ENCODE data around the gene SLC27A6. TPM values are rescaled to one million over a fixed set of nuclear protein-coding genes. Genes with fewer than 3 reads are reported as not detected.

SLC27A6 gene
- total and polyA plus RNA-seq, 2 experiments from 2014 or later, result 0.32 TPM; not detected in 1

DNA sequence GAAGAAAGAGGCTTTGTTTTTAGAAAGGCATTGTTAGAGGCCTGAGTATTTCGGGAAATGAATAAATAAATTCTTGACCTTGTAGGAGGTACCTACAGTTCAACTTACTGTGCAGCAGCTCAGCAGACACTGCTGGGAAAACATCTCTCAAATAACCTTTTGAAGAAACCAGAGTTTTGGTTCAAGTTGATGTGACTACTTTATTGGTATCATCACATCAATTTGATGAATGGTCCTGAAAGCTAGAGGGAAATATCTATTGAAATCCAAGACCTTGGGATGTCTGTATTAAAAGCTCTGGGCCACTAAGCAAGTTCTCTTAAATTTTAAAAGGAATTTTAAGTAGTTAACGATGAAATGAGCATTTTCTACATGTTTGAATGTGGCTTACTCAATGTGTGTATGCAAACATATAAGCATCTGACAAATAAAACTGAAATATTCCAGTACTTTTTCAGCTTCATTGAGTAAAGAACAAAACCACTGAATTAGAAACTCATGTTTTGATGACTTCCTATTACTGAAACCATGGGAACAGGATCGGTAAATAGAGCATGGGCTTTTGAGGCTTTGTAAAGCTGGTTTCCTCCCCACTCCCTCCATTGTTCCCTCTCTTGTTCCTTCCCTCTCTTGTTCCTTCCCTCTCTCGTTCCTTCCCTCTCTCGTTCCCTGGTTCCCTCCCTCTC is 36.7 kb downstream of the SLC27A6 start:
- DNase-seq, result no peak
- H3K36me3 ChIP-seq (ENCODE audit: low read depth), result no peaks in the 10 kb centered on the region
- H3F3A ChIP-seq (ENCODE audit: insufficient read depth), result no peaks in the 10 kb centered on the region
- in situ Hi-C loops (cut with MboI), result no loop called here
- no peak overlapping the region for H2AFZ ChIP-seq
- H3K4me3 ChIP-seq, result no peak overlapping the region
- H3K4me2 ChIP-seq (ENCODE audit: unreplicated experiment), result no peak overlapping the region
- no peak overlapping the region for H3K27ac ChIP-seq
- 10 to 11% methylated on average over 3 to 5 of the region's 5 CpGs for WGBS, 2 experiments (ENCODE audit: low coverage in 1 of 2, low lambda C conversion rate in 2 of 2, missing lambda C conversion rate in 2 of 2)
- H3K9ac ChIP-seq, result no peak overlapping the region
- no peaks in the 10 kb centered on the region for H3K79me2 ChIP-seq (ENCODE audit: insufficient read depth)
- no peaks in the 10 kb centered on the region for H3K4me1 ChIP-seq (ENCODE audit: insufficient read depth)
- TF ChIP-seq EZH2 (IDR thresholded peaks at IDR 0.05; ENCODE audit: insufficient read depth, poor library complexity, severe bottlenecking), result no peak
- no peak for TF ChIP-seq EZH2phosphoT487 (IDR thresholded peaks at IDR 0.05; ENCODE audit: insufficient read depth, low read depth)
- no peaks in the 10 kb centered on the region for H3K9me2 ChIP-seq (ENCODE audit: insufficient read depth)
- H3K9me3 ChIP-seq (ENCODE audit: low read depth), result no peaks in the 10 kb centered on the region
- H4K20me1 ChIP-seq (ENCODE audit: insufficient read depth), result no peaks in the 10 kb centered on the region
- no peaks in the 10 kb centered on the region for H3K27me3 ChIP-seq (replicated peaks; ENCODE audit: insufficient read depth)

DNA sequence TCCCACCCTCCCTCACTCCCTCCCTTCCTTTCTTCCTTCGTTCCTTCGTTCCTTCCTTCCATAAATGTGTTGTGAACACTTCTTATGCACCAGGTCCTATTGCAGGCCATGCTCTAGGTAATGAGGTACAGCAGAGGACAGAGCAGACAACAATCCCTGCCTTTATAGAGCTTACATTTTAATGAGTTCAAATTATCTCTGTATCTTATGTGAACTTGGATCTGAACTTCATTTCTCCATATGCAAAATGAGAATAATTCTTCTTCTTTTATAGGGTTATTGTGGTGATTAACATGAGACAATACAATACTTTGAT is 37.2 kb downstream of the SLC27A6 start:
- Histone ChIP-seq H3K36me3 (ENCODE audit: low read depth) (no peaks in the 10 kb centered on the region), H4K20me1 (ENCODE audit: insufficient read depth) (no peaks in the 10 kb centered on the region), H3K9me3 (ENCODE audit: low read depth) (no peaks in the 10 kb centered on the region), H3F3A (ENCODE audit: insufficient read depth) (no peaks in the 10 kb centered on the region), H3K79me2 (ENCODE audit: insufficient read depth) (no peaks in the 10 kb centered on the region), H3K4me2 (ENCODE audit: unreplicated experiment) (no peak overlapping the region), H3K27me3 (replicated peaks; ENCODE audit: insufficient read depth) (no peaks in the 10 kb centered on the region), H3K4me1 (ENCODE audit: insufficient read depth) (no peaks in the 10 kb centered on the region), H2AFZ (no peak overlapping the region), H3K27ac (no peak overlapping the region), H3K4me3 (no peak overlapping the region), H3K9me2 (ENCODE audit: insufficient read depth) (no peaks in the 10 kb centered on the region), H3K9ac (no peak overlapping the region)
- no peak for DNase-seq
- no peak for TF ChIP-seq EZH2phosphoT487 (IDR thresholded peaks at IDR 0.05; ENCODE audit: insufficient read depth, low read depth)
- TF ChIP-seq EZH2 (IDR thresholded peaks at IDR 0.05; ENCODE audit: insufficient read depth, poor library complexity, severe bottlenecking), result no peak
- 25 to 40% methylated on average over 2 of the region's 2 CpGs for WGBS, 2 experiments (ENCODE audit: low coverage in 1 of 2, low lambda C conversion rate in 2 of 2, missing lambda C conversion rate in 2 of 2)
- in situ Hi-C loops (cut with MboI), result no loop called here

GRCh38 chr5:129003232-129003631 is 37.9 kb downstream of the SLC27A6 start:
- H4K20me1 ChIP-seq (ENCODE audit: insufficient read depth), result no peaks in the 10 kb centered on the region
- in situ Hi-C loops (cut with MboI), result no loop called here

DNA sequence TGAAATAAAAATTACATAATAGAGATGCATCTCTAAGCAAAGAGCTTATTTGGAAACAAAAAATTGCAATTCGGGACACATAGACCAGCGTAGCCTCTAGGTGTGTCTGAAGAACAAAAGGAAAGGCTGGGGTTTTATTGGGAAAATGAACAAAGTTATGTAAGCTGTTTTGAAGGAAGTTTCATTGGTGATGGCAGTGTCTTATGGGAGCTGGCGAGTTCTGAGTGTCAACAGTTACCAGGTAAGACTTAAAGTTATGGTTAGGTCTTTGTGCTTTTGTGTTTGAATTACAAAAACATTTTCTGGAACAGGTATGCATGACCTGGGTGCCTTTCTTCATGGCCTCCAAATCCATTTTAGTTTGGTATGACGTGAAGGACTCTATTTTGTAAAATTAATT is 48.9 kb downstream of the SLC27A6 start:
- Histone ChIP-seq H3K9ac (no peak overlapping the region), H3K9me2 (ENCODE audit: insufficient read depth) (no peaks in the 10 kb centered on the region), H3K27me3 (replicated peaks; ENCODE audit: insufficient read depth) (no peaks in the 10 kb centered on the region), H3K27ac (no peak overlapping the region), H3K4me3 (no peak overlapping the region), H3K4me1 (ENCODE audit: insufficient read depth) (no peaks in the 10 kb centered on the region), H4K20me1 (ENCODE audit: insufficient read depth) (no peaks in the 10 kb centered on the region), H3K36me3 (ENCODE audit: low read depth) (no peaks in the 10 kb centered on the region), H3K9me3 (ENCODE audit: low read depth) (no peaks in the 10 kb centered on the region), H3K79me2 (ENCODE audit: insufficient read depth) (no peaks in the 10 kb centered on the region), H2AFZ (no peak overlapping the region), H3K4me2 (ENCODE audit: unreplicated experiment) (no peak overlapping the region), H3F3A (ENCODE audit: insufficient read depth) (no peaks in the 10 kb centered on the region)
- TF ChIP-seq EZH2phosphoT487 (IDR thresholded peaks at IDR 0.05; ENCODE audit: insufficient read depth, low read depth), result no peak
- no peak for TF ChIP-seq EZH2 (IDR thresholded peaks at IDR 0.05; ENCODE audit: insufficient read depth, poor library complexity, severe bottlenecking)
- DNase-seq, result no peak
- in situ Hi-C loops (cut with MboI), result no loop called here
- WGBS, 2 experiments (ENCODE audit: low coverage in 1 of 2, low lambda C conversion rate in 2 of 2, missing lambda C conversion rate in 2 of 2), result 8 to 14% methylated on average over 4 of the region's 4 CpGs

More at GRCh38 chr5:129003232-129003631, 37.9 kb downstream of the SLC27A6 start:
- Histone ChIP-seq H2AFZ (no peak overlapping the region), H3F3A (ENCODE audit: insufficient read depth) (no peaks in the 10 kb centered on the region), H3K9ac (no peak overlapping the region), H3K4me2 (ENCODE audit: unreplicated experiment) (no peak overlapping the region), H3K9me2 (ENCODE audit: insufficient read depth) (no peaks in the 10 kb centered on the region), H3K9me3 (ENCODE audit: low read depth) (no peaks in the 10 kb centered on the region), H3K27me3 (replicated peaks; ENCODE audit: insufficient read depth) (no peaks in the 10 kb centered on the region), H3K4me3 (no peak overlapping the region), H3K36me3 (ENCODE audit: low read depth) (no peaks in the 10 kb centered on the region), H3K4me1 (ENCODE audit: insufficient read depth) (no peaks in the 10 kb centered on the region), H3K27ac (no peak overlapping the region), H3K79me2 (ENCODE audit: insufficient read depth) (no peaks in the 10 kb centered on the region)
- TF ChIP-seq EZH2phosphoT487 (IDR thresholded peaks at IDR 0.05; ENCODE audit: insufficient read depth, low read depth) (no peak), EZH2 (IDR thresholded peaks at IDR 0.05; ENCODE audit: insufficient read depth, poor library complexity, severe bottlenecking) (no peak)
- DNase-seq, result no peak
- 17 to 29% methylated on average over 2 of the region's 2 CpGs for WGBS, 2 experiments (ENCODE audit: low coverage in 1 of 2, low lambda C conversion rate in 2 of 2, missing lambda C conversion rate in 2 of 2)

DNA sequence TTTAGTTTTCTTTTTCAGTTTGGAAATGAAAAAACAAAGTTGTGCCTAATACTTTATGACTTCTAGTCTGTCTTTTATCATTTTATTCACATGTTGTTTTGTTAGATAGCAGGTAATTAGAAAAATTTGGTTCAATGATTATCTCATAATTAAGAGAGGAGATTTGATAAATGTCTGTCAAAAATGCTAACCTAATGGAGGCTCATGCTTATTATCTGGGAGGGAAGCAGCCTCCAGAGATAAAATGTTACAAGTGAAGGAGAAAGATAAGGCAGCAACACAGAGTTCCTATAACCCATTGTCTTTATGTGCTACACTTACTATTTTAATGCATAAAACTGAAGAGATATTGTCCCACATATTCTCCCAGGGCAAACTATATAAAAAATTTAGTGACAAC is 53.5 kb downstream of the SLC27A6 start:
- Histone ChIP-seq H3K27ac (no peak overlapping the region), H4K20me1 (ENCODE audit: insufficient read depth) (no peaks in the 10 kb centered on the region), H3K27me3 (replicated peaks; ENCODE audit: insufficient read depth) (no peaks in the 10 kb centered on the region), H3K79me2 (ENCODE audit: insufficient read depth) (no peaks in the 10 kb centered on the region), H3K36me3 (ENCODE audit: low read depth) (no peaks in the 10 kb centered on the region), H3K9me3 (ENCODE audit: low read depth) (no peaks in the 10 kb centered on the region), H3K9ac (no peak overlapping the region), H3K4me3 (no peak overlapping the region), H3K4me2 (ENCODE audit: unreplicated experiment) (no peak overlapping the region), H3K9me2 (ENCODE audit: insufficient read depth) (no peaks in the 10 kb centered on the region), H3K4me1 (ENCODE audit: insufficient read depth) (no peaks in the 10 kb centered on the region), H3F3A (ENCODE audit: insufficient read depth) (no peaks in the 10 kb centered on the region), H2AFZ (no peak overlapping the region)
- in situ Hi-C loops (cut with MboI), result no loop called here
- no peak for DNase-seq
- TF ChIP-seq EZH2phosphoT487 (IDR thresholded peaks at IDR 0.05; ENCODE audit: insufficient read depth, low read depth) (no peak), EZH2 (IDR thresholded peaks at IDR 0.05; ENCODE audit: insufficient read depth, poor library complexity, severe bottlenecking) (no peak)

Measured in GM23248 (cell line).